NCI-H187 treated with DMSO at 0.1 percent for 48 hours (cell line): Measurements from ENCODE around the gene WDR77.

Experiments used
- DNase-seq: peaks from one replicate; lab custom pipeline; 2025; lab: John Stamatoyannopoulos, UW

Gene WDR77

DNA sequence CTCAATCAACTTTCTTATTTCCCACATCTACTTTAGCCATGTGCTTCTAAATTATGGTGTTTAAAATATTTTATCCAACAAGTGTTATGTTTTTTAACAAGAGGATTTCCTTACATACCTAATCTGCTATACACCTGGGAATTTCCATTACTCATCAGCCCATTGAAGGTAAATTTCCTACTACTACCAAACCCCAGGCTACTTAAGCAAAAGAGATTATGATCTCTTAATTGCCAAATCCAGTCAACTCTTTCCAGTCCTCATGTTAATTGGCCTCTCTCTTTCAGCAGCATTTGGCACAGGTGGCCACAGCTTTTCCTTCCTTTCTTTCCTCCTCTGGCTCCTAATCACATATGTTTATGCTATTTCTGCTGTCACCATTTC, 19.7 kb upstream of the WDR77 start:
- no peak for DNase-seq

DNA sequence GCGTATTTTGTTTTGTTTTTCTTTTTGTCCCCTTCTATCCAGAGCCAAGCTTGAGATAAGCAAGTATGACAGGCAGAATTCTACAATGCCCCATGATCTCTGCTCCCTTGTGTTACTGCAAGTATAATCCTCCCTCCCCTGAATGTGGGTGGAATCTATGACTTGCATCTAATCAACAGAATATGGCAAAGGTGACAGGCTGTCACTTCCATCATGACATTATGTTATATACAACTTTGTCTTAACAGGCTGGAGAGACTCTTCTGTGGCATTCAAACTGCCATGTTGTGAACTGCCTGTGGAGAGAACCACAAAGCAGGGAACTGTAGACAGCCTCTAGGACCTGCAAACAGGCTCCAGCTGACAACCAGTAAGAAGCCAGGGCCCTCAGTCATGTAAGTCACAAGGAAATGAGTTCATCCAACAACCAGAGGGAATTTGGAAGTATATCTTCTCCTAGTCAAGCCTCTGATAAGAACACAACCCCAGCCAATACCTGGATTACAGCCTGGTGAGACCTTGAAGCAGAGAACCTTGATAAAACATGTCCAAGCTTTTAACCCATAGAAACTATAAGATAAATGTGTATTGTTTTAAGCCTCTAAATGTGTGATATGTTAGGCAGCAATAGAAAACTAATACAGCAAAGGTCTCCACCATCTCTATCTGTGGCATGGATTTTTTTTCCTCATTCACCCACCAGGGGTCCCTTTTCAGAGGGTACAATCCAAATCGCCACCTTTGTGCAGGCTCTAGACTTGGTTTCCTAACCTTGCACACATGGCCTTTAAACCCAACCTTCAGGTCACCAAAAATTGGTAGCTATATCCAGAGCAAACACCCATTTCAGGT, 19.0 kb upstream of the WDR77 start:
- no peak for DNase-seq

DNA sequence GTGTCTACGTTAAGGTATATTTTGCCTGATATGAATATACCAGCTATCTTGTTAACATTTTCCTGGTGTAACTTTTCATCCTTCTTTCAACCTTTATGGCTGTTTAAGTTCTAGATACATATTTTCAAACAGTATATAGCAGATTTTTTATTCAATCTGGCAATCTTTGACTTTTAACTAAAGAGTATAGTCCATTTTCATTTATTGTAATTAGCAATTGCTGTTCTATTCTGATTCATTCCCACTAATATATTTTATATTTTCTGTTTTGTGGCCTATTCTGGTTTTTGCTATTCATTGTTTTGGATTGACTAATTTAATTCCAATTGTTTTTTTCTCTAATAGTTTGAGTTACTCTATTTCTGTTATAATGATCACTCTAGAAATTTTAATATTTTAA, 17.4 kb upstream of the WDR77 start:
- no peak for DNase-seq

DNA sequence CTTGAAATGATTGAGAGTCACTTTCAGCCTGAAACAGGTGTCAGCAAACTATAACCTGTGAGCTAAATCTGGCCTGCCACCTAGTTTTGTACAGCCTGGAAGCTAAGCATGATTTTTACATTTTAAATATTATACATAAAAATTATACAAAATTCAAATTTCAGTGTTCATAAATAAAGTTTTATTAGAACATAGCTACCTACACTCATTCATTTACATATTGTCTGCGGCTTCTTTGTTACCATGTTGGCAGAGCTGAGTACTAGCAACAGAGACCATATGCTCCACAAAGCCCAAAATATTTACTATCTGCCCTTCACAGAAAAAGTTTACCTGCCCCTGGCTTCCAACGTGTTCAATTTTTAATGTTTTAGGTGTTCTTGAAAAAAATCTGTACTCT, 16.7 kb upstream of the WDR77 start:
- DNase-seq: no peak

DNA sequence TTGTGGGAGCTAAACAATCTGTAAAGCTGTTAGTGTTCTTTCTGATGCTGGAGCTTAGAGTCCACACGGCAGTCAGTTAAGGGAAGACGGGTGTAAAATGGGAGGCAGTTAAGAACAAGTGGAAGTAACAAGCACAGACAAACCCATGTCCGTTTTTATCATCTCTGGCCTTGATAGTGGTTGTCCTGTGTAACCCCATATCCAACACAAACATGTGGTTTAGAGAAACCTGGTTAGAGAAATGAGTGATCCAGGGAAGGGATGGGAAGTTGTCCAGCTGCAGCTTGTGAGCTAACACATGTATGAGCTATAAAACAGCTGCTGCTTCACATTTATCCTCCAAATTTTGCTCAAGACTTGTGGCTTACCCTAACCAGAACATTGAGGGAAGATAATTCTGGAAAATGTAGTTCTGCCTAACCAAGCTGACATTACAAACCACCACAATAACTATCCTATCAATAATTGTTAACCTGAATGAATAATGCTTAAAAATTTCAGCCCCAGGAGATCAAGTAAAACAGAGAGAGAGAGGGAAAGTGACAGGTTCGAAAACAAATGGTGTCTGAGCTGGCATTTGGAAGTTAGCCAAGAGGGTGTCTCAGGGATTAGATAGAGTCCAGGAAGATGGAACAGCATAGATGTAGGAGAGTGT, 14.1 kb upstream of the WDR77 start:
- no peak for DNase-seq

DNA sequence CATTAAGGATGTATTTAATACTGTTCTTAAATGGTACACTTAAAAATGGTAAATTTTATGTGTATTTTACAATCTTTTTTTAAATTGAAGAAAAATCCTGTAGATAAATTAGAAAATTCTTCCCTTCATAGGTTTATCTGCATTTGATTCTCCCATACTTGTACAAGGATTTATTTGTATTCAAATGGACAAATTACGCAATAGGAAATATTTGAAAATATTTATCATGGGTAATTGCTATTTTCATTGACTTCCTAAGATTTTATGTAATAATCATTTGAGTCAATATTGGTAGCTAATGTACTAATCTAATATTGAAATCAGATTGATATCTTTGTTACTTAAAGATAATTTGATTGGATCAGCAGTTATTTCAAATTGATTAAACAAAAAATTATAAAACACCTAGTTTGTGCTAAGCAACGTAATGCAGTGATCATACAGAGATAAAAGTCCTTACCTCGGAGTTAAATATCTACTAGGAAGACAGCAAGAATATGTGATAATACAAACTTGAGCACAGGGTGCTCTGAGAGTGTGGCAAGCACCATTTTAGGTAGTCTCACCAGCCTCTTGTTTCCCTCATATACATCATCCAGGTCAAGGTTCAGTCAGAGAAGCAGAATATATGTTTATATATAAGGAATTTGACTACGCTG, 13.4 kb upstream of the WDR77 start:
- DNase-seq: no peak

DNA sequence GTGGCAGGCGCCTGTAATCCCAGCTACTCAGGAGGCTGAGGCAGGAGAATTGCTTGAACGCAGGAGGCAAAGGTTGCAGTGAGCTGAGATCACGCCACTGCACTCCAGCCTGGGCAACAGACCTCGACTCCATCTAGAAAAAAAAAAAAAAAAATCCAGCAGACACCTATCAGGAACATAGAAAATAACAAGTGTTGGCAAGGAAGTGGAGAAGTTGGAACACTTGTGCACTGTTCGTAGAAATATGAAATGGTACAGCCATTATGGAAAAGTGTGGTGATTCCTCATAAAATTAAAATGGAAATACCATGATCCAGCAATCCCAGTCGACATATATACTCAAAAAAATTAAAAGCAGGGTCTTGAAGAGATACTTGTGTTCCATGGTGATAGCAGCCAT, 12.7 kb upstream of the WDR77 start:
- DNase-seq: no peak

DNA sequence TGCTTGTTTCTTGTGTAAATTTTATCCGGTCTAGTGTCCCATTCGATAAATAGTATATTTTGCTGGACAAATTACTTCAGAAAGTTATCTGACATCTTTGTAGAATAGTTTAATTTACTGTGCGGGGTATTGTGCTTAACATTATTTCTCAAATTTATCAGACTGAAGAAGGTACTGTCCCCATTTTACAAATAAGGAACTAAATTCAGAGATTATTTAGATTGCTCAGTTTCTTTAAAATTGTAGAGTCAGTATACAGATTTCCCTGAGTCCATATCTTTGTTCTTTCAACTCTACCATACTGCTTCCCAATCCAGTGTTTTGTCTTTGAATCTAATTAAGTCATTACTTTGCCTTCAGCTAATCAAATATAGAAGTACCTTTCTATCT, 6.6 kb upstream of the WDR77 start:
- no peak for DNase-seq

DNA sequence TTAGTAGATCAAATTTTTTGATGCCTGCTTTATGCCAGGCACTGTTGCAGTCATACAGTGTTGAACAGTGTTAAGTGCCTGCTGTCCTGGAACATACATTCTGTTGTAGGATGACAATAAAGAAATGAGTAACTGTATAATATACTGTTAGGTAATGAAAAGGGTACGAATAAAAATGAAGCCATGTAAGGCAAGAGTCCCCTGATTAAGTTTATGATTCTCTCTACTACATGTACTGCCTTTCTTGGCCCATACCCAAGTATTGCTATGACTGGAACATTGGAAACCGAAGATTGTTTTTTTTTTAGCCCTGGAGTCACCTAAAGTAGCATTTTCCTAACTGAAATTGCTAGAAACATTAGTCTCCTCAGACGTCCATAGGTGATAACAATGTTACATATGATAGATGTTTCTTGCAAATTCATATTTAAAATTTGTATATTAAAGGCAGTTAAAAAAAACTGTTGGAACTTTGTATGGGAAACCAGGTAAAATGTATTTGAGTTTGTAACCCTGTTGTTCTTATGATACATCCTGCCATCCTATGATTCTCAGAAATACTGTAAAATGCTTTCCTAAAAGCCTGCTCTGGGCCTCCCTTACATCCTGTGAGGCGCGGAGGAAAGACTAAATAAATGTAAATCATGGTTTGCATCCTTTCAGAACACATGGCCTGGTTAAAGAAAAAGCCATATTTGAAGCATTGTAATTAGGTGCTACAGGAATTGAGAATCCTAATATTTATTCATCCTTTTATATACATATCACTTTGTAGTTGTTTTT, 6.0 kb upstream of the WDR77 start:
- no peak for DNase-seq

DNA sequence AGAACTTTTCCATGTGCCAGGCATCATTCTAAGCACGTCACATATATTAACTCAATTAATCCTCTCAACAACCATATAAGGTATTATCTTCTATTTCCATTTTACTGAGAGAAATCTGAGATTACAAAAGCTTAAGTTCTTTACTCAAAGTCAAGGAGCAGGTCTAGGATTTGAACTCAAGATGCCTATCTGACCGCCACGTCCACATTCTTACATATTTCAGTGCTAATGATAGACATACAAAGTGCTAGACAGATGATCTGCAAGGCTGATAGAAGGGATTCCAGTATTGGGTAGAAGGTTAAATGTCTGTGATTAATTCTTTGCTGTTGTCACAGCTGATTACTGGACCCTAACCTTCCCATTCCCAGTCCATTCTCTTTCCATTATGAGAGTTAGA, 4.7 kb upstream of the WDR77 start:
- no peak for DNase-seq

DNA sequence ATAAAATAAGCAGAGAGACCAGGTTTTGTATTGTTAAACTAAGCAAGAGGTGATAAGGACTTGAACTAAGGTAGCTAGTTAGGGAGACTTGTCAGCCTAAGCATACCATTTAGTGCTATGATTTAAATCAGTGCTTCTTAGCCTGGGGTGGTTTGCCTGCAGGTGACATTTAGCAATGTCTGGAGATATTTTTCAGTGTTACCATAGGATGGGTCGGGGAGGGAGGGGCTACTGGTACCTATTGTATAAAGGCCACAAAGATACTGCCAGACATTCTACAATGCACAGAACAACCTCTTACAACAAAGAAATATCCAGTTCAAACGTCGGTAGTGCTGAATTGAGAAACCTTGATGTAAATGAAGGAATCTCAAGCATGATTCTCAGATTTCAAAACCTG, 3.5 kb upstream of the WDR77 start:
- DNase-seq: no peak

DNA sequence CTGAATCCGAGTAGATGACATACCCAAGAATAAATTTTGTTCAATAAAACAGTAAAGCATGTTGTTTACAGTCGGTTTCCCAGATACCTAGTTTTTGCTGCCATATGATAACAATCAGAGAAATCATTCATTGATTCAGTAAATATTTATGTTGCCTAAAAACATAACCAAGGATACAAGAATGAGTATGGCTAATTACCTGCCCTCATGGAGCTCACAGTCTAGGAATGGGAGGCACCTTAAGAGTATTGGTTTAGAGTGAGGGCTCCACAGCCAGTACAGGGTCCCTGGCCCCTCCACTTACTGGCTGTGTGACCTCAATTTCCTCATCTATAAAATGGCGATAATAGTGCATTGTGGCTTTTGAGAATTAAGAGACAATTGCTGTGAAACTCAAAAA, 1.1 kb upstream of the WDR77 start:
- no peak for DNase-seq

DNA sequence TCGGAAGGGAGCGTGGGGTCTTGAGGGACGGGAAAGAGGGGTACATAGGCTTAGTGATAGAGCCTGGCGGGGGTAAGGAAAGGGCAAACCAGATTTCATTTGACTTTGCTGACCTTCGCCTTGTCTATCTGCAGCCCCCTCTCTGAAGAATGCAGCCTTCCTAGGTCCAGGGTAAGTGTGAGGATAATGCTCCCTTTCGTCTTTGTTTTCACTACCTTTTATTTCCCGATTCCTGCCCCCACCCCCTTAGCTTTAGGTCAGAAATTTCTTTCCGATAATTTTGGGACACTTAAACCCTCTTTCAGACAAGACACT, 604 bp upstream of the WDR77 start:
- DNase-seq: no peak

DNA sequence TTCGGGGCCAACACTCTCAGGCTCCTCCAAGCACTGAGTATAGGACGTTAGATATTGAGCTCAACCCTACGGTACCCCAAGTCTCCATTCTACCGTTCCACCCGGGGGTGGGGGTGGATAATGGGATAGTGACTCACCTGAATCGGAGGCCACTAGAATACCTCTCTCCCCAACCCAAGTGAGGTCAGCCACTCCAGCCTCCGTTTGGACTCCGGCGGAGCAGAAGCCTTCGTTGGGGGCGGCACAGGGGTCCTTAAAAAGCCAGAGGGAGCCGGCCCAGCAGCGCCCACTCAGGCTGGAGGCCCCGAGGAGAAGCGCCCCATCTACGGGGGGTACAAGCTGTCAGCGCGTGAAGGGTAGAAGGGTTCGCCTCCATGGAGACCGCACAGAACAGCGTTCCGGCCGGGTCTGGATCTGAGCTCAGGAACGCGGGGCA, 556 bp downstream of the WDR77 start:
- no peak for DNase-seq

DNA sequence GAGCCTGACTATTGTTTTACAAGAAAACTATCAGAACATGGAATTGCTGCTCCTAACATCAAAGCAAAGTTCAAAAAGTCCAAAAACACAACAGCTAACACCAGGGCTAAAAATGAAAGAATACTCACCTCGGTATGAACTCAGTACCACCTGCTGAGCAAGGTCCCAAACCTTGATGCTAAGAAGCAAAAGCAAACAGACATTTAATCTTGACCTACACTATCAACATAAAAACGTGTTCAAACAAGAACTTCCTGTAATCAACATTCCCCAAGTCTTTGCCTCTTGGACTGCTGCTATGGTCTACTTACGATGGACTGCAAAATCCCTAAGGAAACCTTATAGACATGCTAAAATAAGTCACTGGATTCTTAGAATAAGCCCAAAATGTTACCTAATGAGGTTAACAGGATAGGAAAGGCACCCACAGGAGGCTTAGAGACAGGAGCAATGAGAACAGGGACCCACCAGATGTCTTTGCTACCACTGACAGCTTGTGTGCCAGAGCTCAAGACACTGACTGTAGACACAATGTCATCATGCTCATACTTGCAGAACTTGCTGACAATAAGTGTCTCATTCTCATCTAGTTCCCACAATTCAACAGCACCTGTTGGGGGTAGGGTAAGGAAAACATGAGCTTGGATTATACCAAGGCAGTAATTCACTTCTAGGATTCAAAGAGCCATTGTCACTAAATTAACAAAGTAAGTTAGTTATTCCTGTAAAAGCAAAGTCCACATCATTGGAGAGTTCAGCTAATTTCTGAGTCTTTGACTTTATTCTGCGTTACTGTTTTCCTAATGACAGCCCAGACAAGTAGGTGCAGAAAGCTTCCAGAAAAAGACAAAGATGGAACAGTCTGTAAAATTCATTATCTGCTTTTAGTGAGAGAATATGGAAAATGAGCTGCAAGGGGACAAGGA, 1.8 kb downstream of the WDR77 start:
- DNase-seq: no peak

DNA sequence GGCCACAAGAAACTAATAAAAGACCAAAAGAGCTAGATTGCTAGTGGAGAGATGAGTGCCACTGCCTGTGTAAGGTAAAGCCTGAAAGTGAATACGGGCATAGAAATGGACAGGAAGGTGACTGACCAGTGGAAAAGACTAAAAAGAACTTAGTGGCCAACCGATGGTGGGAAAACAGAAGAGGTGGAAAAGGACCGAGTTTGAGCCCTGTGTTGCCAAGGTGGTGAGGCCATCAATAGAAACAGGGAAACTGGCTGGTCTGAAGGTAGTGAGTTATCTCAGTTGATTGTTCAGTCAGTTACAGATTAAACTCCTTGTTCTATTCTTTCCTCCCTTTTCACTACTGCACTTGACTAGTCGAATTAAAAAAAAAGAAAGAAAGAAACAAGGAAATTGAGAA, 2.5 kb downstream of the WDR77 start:
- DNase-seq: no peak

DNA sequence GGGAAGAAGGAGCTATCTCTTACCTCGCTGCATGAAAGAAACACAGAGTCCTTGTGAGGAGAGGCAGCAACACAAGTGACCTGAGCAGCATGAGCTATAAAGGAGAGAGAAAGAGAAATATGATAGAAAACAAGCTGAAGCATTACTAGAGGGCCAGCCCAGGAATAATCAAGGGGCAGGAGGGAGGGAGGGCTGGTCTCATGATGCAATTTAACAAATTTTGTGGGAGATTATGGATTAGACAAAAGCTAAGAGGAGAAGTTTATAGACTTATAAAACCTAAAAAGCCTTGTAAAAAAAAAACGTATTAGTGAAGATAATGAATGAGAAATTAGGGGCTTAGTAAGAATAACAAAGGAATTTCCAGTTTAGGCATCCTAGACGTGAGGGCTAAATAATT, 5.0 kb downstream of the WDR77 start:
- no peak for DNase-seq

DNA sequence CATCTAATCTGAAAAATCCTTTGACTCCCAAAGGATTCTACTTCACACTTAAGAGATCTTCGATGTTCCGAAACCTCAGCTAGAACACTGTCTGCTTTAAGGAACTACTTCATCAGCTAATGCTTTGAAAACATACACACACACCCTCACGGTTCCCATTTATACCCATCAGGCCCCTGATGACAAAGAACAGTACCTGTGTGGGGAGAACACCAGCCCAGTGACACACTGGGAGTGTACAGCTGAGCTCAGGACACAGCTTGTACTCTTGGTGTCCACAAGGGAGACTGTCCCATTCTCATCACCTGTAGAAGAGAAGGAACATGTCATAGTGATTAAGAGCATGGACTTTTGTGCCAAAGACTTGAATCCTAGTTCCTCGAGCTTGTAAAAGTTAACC, 6.6 kb downstream of the WDR77 start:
- no peak for DNase-seq

DNA sequence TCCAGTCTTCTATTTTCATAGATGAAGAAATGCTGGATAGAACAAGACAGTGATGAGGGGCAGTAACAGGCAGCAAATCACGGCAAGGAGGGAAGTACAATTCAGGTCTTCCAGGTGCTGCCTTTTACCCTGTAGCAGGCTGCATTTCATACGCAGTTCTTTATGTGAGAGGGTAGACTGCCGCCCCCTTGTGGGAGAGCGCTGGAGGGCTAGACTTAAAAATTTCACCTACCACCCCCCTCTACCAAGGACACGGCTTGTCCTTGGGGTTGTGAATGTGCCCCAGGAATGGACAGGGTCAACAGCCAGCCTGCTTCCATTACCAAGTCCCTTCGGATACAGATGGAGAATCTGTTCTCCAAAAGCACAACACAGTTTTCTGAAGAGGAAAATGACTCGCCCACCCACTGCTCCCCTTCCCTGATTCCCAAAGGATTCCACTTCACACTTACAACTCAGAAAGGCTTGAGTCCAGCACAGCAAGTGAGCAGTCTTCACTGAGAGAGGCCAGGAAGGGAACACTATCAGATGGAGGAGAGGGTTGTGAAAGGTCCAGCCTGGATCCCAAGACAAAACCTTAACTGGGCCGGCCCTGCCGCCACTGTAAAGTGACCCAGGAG, 7.4 kb downstream of the WDR77 start:
- no peak for DNase-seq

DNA sequence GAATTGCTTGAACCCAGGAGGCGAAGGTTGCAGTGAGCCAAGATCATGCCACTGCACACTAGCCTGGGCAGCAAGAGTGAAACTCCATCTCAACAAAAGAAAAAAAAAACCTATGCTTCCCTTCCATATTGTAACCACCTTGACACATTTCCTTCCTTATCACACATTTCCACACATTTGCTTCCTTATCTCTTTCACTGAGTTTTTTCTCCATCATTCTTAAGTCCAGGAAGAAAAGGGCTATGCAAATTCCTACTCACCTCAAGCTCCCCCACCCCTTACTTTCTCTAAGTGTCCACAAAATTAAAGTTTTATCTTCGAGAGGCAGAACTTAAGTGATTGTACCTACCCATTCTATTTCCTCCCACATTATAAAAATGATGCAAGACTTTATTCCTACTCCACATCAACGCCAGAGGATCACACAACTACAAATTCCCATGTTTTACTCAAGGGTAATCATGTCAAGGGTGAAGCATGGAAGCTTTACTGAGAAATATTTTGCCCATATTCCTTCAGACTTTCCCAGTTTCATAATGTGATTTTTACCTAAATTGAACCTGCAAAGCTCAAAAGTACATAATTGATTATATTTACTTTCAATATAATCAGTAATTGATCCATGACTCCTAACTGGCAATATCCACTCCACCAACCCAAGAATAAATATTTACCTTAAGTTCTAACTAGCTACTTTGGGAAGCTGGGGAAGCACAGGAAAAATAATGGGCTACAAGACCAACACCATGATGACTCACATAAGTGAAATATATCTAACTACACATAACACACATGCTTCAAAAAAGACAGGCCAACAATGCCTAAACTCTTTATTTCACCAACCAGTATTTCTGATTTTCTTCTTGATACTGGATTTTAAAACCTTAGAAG, 9.3 kb downstream of the WDR77 start:
- DNase-seq: no peak
